ENCODE measurements around the gene SLC16A9. TPM values are rescaled to one million over a fixed set of nuclear protein-coding genes. Genes with fewer than 3 reads are reported as not detected.

The SLC16A9 gene
- total RNA-seq, 1 donor from 2014 or later: 2.9 TPM

DNA sequence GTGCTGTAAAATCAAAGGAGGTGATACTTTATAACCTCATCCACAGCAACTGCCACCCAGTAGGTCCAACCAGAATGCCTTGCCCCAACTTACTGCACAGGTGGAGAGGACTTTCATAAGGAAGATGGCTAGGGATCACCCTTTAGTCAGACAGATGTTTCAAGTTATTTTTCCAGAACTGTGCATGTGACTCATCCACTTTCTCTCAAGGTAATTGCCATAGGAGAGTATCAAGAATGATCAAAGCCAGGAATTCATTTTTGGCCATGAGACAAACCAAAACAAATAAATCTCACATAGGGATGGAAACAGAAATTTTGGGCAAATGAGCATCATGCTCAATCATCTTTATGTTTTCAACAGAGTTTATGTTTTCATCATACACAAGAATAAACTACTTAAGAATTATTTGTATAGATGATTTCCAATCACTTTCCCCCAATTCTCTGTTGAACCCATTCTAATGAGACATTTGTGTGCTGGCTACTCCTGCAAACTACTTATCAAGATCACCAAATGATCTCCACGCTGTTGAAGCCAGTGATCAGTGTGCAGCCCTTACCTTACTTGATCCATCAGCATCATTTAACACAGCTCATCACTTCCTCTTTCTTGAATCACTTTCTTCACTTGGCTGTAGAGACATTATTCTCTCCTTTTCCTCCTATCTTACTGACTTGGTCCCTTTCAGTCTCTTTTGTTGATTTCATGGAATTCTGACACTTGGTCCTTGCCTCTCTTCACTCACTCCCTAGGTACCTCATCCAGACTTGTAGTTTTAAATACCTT lies 74.0 kb downstream of the SLC16A9 start:
- intact Hi-C loops (cut with DNase I): no loop called here
- TF ChIP-seq, protein P1, sequence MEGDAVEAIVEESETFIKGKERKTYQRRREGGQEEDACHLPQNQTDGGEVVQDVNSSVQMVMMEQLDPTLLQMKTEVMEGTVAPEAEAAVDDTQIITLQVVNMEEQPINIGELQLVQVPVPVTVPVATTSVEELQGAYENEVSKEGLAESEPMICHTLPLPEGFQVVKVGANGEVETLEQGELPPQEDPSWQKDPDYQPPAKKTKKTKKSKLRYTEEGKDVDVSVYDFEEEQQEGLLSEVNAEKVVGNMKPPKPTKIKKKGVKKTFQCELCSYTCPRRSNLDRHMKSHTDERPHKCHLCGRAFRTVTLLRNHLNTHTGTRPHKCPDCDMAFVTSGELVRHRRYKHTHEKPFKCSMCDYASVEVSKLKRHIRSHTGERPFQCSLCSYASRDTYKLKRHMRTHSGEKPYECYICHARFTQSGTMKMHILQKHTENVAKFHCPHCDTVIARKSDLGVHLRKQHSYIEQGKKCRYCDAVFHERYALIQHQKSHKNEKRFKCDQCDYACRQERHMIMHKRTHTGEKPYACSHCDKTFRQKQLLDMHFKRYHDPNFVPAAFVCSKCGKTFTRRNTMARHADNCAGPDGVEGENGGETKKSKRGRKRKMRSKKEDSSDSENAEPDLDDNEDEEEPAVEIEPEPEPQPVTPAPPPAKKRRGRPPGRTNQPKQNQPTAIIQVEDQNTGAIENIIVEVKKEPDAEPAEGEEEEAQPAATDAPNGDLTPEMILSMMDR (IDR thresholded peaks at IDR 0.05): no peak
- H3K4me1 ChIP-seq: no peaks in the 10 kb centered on the region
- no peak overlapping the region for H3K4me3 ChIP-seq
- DNase-seq (ENCODE audit: low spot score in 2 of 2): no peak
- H3K9me3 ChIP-seq: no peaks in the 10 kb centered on the region
- H3K27me3 ChIP-seq: no peaks in the 10 kb centered on the region
- no peak overlapping the region for H3K27ac ChIP-seq
- no peaks in the 10 kb centered on the region for H3K36me3 ChIP-seq

DNA sequence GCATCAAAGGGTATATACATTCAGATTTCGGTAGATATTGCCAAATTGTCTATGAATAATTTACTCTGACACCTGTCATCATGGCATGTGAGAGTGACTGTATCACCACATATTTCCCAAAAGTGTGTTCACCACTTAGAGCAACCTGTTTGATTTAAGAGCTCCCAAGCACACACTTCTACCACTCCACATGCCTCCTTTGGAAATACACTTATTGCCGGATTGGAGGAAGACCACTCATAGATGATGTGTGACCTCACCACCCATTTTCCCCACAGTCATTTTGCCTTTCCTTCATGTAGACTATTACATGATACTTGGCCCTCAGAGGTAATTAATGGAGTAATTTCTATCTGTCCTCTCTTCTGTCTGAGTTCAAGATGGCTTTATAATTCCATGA lies 75.5 kb downstream of the SLC16A9 start:
- Histone ChIP-seq H3K27ac (no peak overlapping the region), H3K4me1 (no peaks in the 10 kb centered on the region), H3K4me3 (no peak overlapping the region), H3K9me3 (no peaks in the 10 kb centered on the region), H3K27me3 (no peaks in the 10 kb centered on the region), H3K36me3 (no peaks in the 10 kb centered on the region)
- intact Hi-C loops (cut with DNase I): no loop called here
- no peak for DNase-seq (ENCODE audit: low spot score in 2 of 2)
- TF ChIP-seq, protein P1 (IDR thresholded peaks at IDR 0.05): no peak

DNA sequence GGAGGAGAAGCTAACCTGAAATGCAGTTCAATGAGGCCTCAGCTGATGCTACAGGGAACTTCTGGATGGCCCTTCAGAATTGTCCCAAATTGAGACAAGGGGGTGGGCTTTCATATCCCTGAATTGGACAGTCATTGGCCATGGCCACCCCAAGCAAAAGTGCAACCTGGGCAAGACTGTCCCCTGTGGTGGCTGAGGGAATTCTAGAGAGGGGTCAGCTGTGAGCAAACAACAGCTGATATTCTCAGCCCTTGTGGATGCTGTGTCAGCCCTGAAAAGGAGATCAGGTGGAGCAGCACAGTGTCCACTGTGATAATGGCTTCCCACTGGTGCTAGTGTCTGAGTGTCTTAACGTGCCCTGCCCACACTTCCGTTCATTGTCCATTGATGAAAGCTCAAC lies 76.6 kb downstream of the SLC16A9 start:
- DNase-seq (ENCODE audit: low spot score in 2 of 2): no peak
- Histone ChIP-seq H3K9me3 (no peaks in the 10 kb centered on the region), H3K27me3 (no peaks in the 10 kb centered on the region), H3K27ac (no peak overlapping the region), H3K4me3 (no peak overlapping the region), H3K36me3 (no peaks in the 10 kb centered on the region), H3K4me1 (no peaks in the 10 kb centered on the region)
- intact Hi-C loops (cut with DNase I): no loop called here
- TF ChIP-seq, protein P1 (IDR thresholded peaks at IDR 0.05): no peak

DNA sequence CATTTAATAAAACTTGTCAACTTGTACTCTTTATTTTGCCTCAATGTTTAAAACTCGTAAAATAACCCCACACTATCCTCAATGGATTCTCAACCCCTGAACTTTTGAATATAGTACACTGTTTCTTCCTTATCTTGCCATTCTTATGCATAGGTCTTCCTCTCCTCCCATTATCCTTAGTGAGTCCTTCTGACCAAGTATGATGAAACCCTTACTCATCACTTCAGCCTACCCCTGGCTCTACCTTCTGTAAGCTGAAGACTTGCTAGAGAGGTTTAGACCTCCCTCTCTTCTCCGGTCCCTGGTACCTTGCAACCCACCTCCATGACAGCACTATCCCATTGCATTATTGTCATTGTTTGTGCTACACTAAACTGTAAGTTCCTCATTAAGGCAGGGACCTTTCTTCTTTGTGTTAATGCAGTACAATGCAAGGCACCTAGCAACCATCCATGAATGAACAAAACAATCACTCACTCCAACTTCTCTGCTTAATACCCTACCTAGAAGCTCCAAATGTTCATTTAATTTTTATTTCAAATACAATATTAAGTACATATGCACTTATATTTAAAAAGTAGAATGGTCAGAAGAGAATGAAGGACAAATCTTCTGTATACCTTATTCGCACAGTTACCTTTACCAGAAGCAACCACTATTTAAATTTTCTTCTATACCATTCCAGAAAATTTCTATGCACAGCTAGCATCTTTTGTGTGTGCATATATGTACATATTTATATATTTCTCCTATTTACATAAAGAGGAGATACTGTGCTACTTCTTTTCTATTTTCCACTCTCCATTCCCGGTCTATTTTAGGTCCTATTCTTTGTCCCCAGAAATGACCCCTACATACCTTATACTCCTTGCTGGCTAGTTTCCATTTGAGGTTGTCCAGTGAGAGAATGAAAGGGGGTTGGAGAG lies 77.5 kb downstream of the SLC16A9 start:
- no peaks in the 10 kb centered on the region for H3K9me3 ChIP-seq
- no peaks in the 10 kb centered on the region for H3K4me1 ChIP-seq
- no peak overlapping the region for H3K4me3 ChIP-seq
- H3K36me3 ChIP-seq: no peaks in the 10 kb centered on the region
- no peaks in the 10 kb centered on the region for H3K27me3 ChIP-seq
- TF ChIP-seq, protein P1 (IDR thresholded peaks at IDR 0.05): no peak
- intact Hi-C loops (cut with DNase I): no loop called here
- DNase-seq (ENCODE audit: low spot score in 2 of 2): no peak
- no peak overlapping the region for H3K27ac ChIP-seq

DNA sequence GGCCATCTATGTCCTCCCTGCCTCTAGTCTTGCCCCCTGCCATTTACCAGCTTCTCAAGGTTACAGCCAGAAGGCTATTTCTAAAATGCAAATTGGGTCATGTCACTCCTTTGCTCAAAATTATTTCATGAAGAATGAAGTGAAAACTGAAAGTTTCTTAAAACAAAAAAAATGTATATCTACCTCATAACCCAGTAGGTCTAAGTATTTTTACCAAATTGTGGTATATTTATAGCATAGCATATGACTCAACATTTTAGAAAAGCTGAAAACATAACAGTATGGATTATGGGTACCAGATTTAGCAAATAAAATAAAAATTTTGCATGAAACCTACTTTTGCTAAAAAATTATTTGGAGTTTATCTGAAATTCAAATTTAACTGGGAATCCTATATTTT lies 78.4 kb downstream of the SLC16A9 start:
- no peaks in the 10 kb centered on the region for H3K27me3 ChIP-seq
- DNase-seq (ENCODE audit: low spot score in 2 of 2): no peak
- no peak overlapping the region for H3K27ac ChIP-seq
- intact Hi-C loops (cut with DNase I): no loop called here
- no peaks in the 10 kb centered on the region for H3K9me3 ChIP-seq
- no peaks in the 10 kb centered on the region for H3K36me3 ChIP-seq
- peaks cover 0 to 1% of the 10 kb centered on the region in 2 donors for H3K4me1 ChIP-seq
- TF ChIP-seq, protein P1 (IDR thresholded peaks at IDR 0.05): no peak
- no peak overlapping the region for H3K4me3 ChIP-seq

Measured in ascending aorta (tissue), 2 donors.